GM20431 (cell line): Measurements from ENCODE around the gene DDX46.
"Not testable (repeated sequence)": the region's sequence is repeated elsewhere in the genome, so short reads cannot be mapped to it uniquely, and the experiment has no call there.

ENCODE experiments used
- in situ Hi-C: fragments of 300-500 bp; cut with MseI, MboI; formaldehyde crosslinking; loops from one replicate; pipeline ENCODE4 v1.15.0; 2020; ENCODE audit warnings: low sequenced_read_pairs; ENCODE audit not compliant: unreplicated experiment

The DDX46 gene

DNA sequence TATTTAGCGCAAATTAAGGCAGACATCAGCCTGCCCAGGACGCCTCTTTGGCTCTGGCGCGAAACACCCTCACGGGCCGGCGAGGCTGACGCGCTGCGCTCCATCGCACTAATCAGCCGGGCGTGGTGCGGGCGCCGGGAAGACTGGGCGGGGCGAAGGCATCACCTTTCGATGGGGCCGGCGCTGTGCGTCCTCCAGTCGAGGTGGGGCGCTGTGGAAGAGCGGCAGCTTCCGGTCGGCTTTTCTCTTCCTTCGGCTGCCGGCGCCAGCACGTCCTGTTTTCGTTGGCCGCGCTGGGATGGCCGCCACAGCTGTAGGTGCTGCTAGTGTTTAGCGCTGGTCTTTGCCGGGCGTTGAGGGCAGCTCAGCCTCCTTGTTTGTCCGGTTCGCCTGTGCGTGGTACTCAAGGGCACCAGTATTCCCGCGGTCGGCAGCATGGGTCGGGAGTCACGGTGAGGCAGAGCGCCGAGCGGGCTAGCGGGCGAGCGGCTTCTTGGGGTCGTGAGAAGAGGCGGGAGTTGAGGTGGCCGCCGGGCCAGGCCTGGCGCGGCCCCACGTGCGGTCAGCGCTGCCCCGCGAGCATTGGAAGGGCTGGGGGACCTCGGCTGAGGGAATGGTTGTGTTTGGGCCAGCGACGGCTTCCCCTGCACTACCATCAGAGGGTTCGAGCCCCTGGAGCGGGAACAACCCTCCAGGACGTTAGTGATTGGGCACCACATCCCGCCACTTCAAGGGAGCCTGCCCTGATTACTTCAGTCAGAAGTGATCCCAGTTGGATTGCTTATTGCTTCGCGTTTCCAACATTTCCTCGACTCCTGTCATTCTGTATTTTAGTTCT is at the start of gene DDX46:
Gene DDX46, plus strand, starts transcription at position 276 of the 838 bp plus-strand sequence. Its CDS starts 160 bp downstream, at position 436.
- in situ Hi-C loops: no loop called here

GRCh38 chr5:134714120-134714519 is 44.5 kb upstream of the DDX46 start:
- in situ Hi-C loops: no loop called here

DNA sequence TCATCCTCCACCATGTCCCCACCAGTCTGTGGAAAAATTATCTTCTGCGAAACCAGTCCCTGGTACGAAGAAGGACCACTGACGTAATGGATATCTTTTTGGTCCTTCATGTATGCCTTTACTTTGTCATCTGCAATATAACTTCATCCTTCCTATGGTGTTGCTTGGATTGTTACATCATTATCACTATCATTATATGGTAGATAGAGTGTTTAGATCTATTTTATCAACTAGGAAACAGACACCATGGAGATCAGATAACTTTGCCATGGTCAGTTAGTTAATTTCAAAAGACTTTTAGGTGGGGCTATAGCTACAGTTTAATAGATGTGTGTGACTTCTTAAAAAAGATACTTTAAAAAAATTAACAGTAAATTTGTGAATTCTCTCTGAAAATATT is 44.0 kb upstream of the DDX46 start:
- in situ Hi-C loops: no loop called here

DNA sequence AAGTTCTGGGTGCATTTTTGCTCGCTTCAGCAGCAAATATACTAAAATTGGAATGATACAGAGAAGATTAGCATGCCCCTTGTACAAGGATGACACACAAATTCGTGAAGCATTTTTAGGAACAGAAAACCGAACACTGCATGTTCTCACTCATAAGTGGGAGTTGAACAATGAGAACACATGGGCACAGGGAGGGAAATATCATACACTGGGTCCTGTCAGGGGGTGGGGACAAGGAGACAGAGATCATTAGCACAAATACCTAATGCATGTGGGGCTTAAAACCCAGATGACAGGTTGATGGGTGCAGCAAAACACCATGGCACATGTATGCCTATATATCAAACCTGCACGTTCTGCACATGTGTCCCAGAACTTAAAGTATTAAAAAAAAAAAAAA is 43.1 kb upstream of the DDX46 start:
- in situ Hi-C loops: not testable (repeated sequence)

DNA sequence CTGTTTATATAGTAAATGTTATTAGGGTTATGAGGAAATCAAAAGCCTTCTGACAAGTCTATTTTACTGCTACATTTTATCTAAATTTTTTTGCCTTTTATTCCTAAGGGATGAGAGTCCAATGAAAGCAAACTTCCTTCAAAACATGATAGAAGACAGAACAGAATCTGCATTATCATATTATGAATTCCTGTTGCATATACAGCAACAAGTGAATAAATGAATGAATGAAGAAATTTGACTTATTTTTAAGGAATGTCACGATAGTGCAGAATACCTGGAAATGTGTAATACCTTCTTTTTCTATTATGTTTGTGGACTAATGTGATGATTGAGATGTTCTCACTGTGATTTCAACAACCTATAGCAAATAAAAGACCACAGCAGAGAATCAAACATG is 33.7 kb upstream of the DDX46 start:
- in situ Hi-C loops: no loop called here

DNA sequence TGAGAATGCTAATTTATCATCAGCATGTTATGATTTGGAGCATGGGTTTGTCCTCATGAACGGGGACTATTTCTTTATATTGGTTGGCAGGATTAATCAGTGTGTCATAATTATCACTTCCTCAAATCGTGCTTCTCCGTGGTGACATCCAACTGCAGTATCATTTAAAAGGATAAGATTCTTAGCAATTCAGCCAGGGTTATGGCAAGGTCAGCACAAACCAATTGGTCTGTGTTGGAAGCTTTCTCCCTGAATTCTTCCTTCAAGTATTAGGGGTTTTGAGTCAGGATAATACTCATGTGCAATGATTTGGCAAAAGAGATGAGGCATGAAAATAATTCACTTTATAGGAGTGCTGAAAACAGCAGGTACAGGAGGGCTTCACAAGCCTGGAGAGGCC is 25.8 kb upstream of the DDX46 start:
- in situ Hi-C loops: no loop called here

GRCh38 chr5:134735243-134735642 is 23.3 kb upstream of the DDX46 start:
- in situ Hi-C loops: no loop called here

DNA sequence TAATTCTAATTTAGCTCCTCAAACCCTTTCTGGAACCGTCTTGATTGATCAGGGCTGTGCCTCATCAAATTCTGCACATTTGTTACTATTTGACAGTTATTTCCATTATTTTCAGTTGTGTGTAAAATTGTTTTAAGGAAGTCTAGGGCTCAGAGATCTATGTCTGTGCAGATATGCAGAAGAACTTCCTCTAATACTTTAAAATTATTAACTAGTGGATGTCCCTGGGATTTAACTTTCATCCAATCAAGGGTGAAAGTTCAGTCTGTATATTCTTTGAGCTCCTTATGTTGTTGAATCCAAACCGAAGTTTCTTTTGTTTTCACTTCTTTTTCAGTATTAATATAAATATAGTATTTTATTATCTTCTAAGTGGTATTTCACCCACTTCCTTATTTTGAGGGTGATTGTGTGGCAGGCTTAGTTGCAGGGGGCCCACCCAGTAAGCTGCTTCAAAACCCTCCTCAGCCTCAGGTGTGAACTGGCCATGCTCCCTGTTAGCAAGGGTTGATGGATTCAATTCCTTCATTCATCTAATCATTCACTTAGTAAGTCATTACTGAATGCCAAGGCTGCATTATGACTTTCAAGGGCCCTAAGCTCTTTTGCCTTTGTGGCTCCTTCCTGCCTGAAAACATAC is 22.3 kb upstream of the DDX46 start:
- in situ Hi-C loops: no loop called here

DNA sequence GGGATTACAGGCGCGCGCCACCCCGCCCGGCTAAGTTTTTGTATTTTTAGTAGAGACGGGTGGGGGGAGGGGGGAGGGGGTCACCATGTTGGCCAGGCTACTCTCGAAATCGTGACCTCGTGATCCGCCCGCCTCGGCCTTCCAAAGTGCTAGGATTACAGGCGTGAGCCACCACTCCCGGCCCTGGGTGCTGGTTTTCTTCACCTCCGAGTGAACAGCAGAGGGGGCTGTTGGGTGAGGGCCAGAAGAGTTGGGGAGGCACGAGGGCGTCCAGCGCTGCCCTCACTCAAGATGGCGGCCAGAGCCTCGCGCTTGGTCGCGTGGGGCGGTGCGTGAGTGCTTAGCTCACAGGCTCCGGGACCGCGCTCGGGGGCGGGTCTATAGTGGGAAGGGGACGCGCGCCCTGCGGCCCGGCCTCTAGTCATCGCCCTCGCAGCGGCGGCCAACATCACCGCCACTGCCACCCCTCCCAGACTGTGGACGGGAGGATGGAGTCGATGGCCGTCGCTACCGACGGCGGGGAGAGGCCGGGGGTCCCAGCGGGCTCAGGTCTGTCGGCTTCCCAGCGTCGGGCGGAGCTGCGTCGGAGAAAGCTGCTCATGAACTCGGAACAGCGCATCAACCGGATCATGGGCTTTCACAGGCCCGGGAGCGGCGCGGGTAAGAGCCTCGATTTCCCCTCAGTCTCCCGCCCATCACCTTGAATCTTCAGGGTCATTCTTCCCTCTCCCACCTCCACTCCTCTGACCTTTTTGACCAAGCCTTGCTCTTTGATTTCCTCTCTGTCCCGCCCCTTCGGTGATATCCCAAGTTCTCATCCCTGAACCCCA is 20.2 kb upstream of the DDX46 start, which contains the start of gene CAMLG:
Gene CAMLG, plus strand, starts transcription at position 416 of the 830 bp plus-strand sequence. Its CDS starts 73 bp downstream, at position 489.
- in situ Hi-C loops: no loop called here

GRCh38 chr5:134738963-134739661 is 19.5 kb upstream of the DDX46 start:
- in situ Hi-C loops: no loop called here

DNA sequence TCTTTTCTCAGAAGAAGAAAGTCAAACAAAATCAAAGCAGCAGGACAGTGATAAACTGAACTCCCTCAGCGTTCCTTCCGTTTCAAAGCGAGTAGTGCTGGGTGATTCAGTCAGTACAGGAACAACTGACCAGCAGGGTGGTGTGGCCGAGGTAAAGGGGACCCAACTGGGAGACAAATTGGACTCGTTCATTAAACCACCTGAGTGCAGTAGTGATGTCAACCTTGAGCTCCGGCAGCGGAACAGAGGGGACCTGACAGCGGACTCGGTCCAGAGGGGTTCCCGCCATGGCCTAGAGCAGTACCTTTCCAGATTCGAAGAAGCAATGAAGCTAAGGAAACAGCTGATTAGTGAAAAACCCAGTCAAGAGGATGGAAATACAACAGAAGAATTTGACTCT is 17.5 kb upstream of the DDX46 start:
- in situ Hi-C loops: no loop called here

- in situ Hi-C loops: no loop called here
Observed at GRCh38 chr5:134742134-134742533, 16.4 kb upstream of the DDX46 start.

DNA sequence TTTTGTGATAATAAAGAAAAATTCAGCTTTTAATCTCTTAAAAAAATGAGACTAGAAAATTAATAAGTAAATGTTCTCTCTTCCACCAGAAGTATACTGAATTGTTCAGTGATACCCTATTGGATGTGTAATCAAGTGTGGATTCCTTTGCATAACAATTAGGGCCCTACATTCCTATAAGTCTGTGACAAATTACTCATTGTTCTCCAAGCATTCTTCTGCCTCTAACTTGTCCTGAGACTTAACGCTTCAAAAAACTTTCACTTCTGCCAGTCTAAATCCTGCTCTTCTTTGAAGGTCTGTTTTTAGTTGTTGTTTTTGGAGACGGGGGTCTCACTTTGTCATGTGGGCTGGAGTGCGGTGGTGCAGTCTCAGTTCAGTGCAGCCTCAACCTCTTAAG is 9.2 kb upstream of the DDX46 start:
- in situ Hi-C loops: no loop called here

DNA sequence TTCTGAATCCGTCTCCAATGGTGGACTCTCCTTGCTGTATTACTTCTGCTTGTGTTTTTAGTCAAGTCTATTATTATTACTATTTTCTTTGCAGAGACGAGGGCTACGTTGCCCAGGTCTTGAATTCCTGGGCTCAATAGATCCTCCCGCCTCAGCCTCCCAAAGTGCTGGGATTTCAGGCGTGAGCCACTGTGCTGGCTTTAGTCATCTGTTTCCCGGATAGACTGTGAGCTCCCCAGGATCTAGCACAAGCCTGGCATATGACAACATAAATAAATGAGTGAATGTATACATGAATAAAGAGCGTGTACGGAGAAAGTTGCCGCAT is 439 bp upstream of the DDX46 start:
- in situ Hi-C loops: no loop called here

DNA sequence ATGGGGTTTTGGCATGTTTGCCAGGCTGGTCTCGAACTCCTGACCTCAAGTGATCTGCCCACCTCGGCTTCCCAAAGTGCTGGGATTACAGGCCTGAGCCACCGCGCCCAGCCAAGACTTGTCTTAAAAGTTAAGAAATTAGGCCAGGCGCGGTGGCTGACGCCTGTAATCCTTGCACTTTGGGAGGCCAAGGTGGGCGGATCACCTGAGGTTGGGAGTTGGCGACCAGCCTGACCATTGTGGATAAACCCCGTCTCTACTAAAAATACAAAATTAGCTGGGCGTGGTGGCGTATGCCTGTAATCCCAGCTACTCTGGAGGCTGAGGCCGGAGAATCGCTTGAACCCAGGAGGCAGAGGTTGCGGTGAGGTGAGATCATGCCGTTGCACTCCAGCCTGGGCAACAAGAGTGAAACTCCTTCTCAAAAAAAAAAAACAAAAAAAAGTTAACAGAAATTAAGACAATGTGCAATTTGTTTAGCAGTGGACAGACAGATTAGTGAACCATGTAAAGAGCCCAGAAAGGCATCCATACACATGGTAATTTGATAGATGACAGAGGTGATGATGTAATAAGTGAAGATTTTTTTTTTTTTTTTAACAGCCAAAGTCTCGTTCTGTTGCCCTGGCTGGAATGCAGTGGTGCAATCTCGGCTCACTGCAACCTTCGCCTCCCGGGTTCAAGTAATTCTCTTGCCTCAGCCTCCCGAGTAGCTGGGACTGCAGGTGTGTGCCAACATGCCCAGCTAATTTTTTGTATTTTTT is 9.1 kb downstream of the DDX46 start:
- in situ Hi-C loops: not testable (repeated sequence)

DNA sequence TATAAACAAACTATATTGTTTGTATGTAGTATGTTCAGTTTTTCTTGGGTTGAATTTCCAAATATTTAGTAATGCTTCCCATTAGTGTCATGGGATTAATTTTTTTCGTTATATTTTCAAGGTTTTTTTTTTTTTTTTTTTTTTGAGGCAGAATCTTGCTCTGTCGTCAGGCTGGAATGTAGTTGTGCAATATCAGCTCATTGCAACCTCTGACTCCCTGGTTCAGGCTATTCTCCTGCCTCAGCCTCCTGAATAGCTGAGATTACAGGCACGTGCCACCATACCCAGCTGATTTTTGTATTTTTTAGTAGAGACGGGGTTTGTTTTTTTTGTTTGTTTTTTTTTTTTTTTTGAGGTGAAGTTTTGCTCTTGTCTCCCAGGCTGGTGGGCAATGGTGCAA is 10.6 kb downstream of the DDX46 start:
- in situ Hi-C loops: no loop called here

GRCh38 chr5:134772461-134773125 is 14.0 kb downstream of the DDX46 start:
- in situ Hi-C loops: no loop called here

DNA sequence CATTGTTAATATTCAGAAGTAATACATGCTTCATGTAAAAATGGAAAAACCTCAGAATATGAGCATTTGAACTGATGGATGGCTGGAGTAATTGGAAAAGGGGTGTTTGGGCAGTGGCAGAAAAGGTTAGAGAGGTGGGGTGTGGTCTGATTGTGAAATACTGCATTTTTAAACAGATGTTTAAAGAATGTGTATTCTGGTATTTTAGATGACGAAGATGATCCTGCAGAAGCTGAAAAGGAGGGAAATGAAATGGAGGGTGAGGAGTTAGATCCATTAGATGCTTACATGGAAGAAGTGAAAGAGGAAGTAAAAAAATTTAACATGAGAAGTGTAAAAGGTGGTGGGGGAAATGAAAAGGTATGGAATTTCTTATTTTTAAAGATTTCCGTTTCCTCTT is 18.8 kb downstream of the DDX46 start:
- in situ Hi-C loops: no loop called here
